Upper lobe of left lung (tissue), 6 donors: ENCODE measurements around the gene BLCAP. TPM values are rescaled to one million over a fixed set of nuclear protein-coding genes. Genes with fewer than 3 reads are reported as not detected.
A peak's percentile ranks its signal among the peaks of the same experiment; 100 is the strongest.
"Not testable (repeated sequence)": the region's sequence is repeated elsewhere in the genome, so short reads cannot be mapped to it uniquely, and the experiment has no call there.

Experiments used
- ATAC-seq, 2 donors: fragments of 200-7000 bp; cut with Tn5 transposase; one replicate each; pipeline ENCODE4 v1.9.1; 2022; ENCODE audit warnings: mild to moderate bottlenecking in 2 of 2, moderate library complexity in 2 of 2; ENCODE audit not compliant: low FRiP score in 2 of 2
- DNase-seq, 2 donors: peaks; one replicate each; pipeline ENCODE4 v3.0.0-alpha.2; 2019 to 2020
- H3K27ac ChIP-seq, 4 donors: fragments of 200-600 bp; sonication (generic); one replicate each; pipeline ENCODE4 v1.5.1; 2016 to 2019
- H3K27me3 ChIP-seq, 4 donors: fragments of 200-600 bp; sonication (generic); one replicate each; pipeline ENCODE4 v1.5.1; 2017 to 2019
- H3K36me3 ChIP-seq, 4 donors: fragments of 200-600 bp; sonication (generic); one replicate each; pipeline ENCODE4 v1.5.1; 2016 to 2019
- H3K4me1 ChIP-seq, 4 donors: fragments of 200-600 bp; sonication (generic); one replicate each; pipeline ENCODE4 v1.5.1; 2018 to 2019
- H3K4me3 ChIP-seq, 4 donors: fragments of 200-600 bp; sonication (generic); one replicate each; pipeline ENCODE4 v1.5.1; 2017 to 2019; ENCODE audit warnings: mild to moderate bottlenecking in 2 of 4, moderate library complexity in 1 of 4
- H3K9me3 ChIP-seq, 4 donors: fragments of 200-600 bp; sonication (generic); one replicate each; pipeline ENCODE4 v1.5.1; 2018 to 2019
- CTCF ChIP-seq, 6 experiments: fragments of 450-650 bp in 4 of 6; fragments of 200-600 bp in 2 of 6; sonication (generic) in 2 of 6; IDR thresholded peaks; one replicate each; pipeline ENCODE4 v1.5.1; 2016 to 2019; ENCODE audit warnings: antibody characterized with exemption in 6 of 6
- EP300 ChIP-seq, 4 donors: sonication (generic); formaldehyde crosslinking; IDR thresholded peaks; one replicate each; pipeline ENCODE4 v1.5.1; 2017; ENCODE audit warnings: antibody characterized with exemption in 4 of 4, control low read depth in 2 of 4
- POLR2A ChIP-seq, 4 donors: fragments of 450-650 bp; IDR thresholded peaks; one replicate each; pipeline ENCODE4 v1.5.1; 2016 to 2017; ENCODE audit warnings: antibody characterized with exemption in 4 of 4, mild to moderate bottlenecking in 2 of 4
- POLR2AphosphoS5 ChIP-seq, 2 donors: sonication (generic); formaldehyde crosslinking; IDR thresholded peaks; one replicate each; pipeline ENCODE4 v1.5.1; 2017; ENCODE audit warnings: antibody characterized with exemption in 2 of 2
- WGBS, 2 donors: methylation state at CpG; one replicate each; pipeline ENCODE4 v1.1.5; 2017 to 2018; 5-methylcytosine and 5-hydroxymethylcytosine counted together
- total RNA-seq, 6 donors: library from RNA; depleted of rRNA in 4 of 6; stranded (reverse); fragments of >200 nt in 4 of 6; gene quantifications; one replicate each; pipeline versions ENCODE4 v1.1.0 to v1.2.1, GENCODE V29; 2016 to 2021
- donor health status: DM: no; HTN: no; CAD: no; lungs with moderate emphysema.
- donor health status: DM: no; HTN: yes; CAD: no; lungs with severe emphysema.

Gene BLCAP
- total RNA-seq, 6 donors from 2014 or later: 53.4 to 79.6 (median 66.6) TPM

- DNase-seq (no peak), ATAC-seq (no peak)
- Histone ChIP-seq H3K27ac (no peak overlapping the region), H3K4me1 (no peaks in the 10 kb centered on the region), H3K4me3 (no peak overlapping the region), H3K27me3 (no peaks in the 10 kb centered on the region), H3K9me3 (no peaks in the 10 kb centered on the region), H3K36me3 (peaks cover 0 to 6% (median 0%) of the 10 kb centered on the region in 4 donors)
- TF ChIP-seq EP300 (IDR thresholded peaks at IDR 0.05) (no peak), POLR2A (IDR thresholded peaks at IDR 0.05) (no peak), CTCF (IDR thresholded peaks at IDR 0.05) (no peak), POLR2AphosphoS5 (IDR thresholded peaks at IDR 0.05) (no peak)
- WGBS, 2 donors: 71 to 75% methylated on average over 2 of the region's 2 CpGs
These were observed 34.7 kb downstream of the BLCAP start for GRCh38 chr20:37492945-37493344.

GRCh38 chr20:37492096-37492625, 35.5 kb downstream of the BLCAP start:
- no peak for TF ChIP-seq POLR2AphosphoS5 (IDR thresholded peaks at IDR 0.05)
- TF ChIP-seq CTCF (IDR thresholded peaks at IDR 0.05): no peak
- TF ChIP-seq POLR2A (IDR thresholded peaks at IDR 0.05): no peak
- no peak for TF ChIP-seq EP300 (IDR thresholded peaks at IDR 0.05)
- WGBS, 2 donors: 93% methylated on average over 6 of the region's 6 CpGs
- ATAC-seq (no peak), DNase-seq (no peak)
- H3K27me3 ChIP-seq: no peaks in the 10 kb centered on the region
- H3K9me3 ChIP-seq: no peaks in the 10 kb centered on the region
- H3K4me1 ChIP-seq: no peaks in the 10 kb centered on the region
- H3K36me3 ChIP-seq: peaks cover 0 to 6% (median 0%) of the 10 kb centered on the region in 4 donors
- H3K27ac ChIP-seq: no peak overlapping the region
- no peak overlapping the region for H3K4me3 ChIP-seq

GRCh38 chr20:37490663-37491350, 36.9 kb downstream of the BLCAP start:
- Histone ChIP-seq H3K36me3 (peaks cover 0 to 6% (median 0%) of the 10 kb centered on the region in 4 donors), H3K4me1 (no peaks in the 10 kb centered on the region), H3K27ac (no peak overlapping the region), H3K27me3 (no peaks in the 10 kb centered on the region), H3K9me3 (no peaks in the 10 kb centered on the region), H3K4me3 (no peak overlapping the region)
- DNase-seq: no peak
- TF ChIP-seq EP300 (IDR thresholded peaks at IDR 0.05) (no peak), POLR2AphosphoS5 (IDR thresholded peaks at IDR 0.05) (no peak), POLR2A (IDR thresholded peaks at IDR 0.05) (no peak), CTCF (IDR thresholded peaks at IDR 0.05) (no peak)
- no peak for ATAC-seq
- WGBS, 2 donors: 80 to 90% methylated on average over 7 of the region's 7 CpGs

GRCh38 chr20:37486209-37486608, 41.5 kb downstream of the BLCAP start:
- not testable (repeated sequence) for ATAC-seq, H3K27ac ChIP-seq, H3K4me1 ChIP-seq, H3K27me3 ChIP-seq, H3K4me3 ChIP-seq, DNase-seq, H3K36me3 ChIP-seq, H3K9me3 ChIP-seq
- 89 to 100% methylated on average over 1 of the region's 1 CpG for WGBS, 2 donors

- H3K4me3 ChIP-seq: no peak overlapping the region
- H3K9me3 ChIP-seq: no peaks in the 10 kb centered on the region
- no peak for DNase-seq
- no peaks in the 10 kb centered on the region for H3K36me3 ChIP-seq
- WGBS, 2 donors: 64 to 71% methylated on average over 3 of the region's 3 CpGs
- TF ChIP-seq POLR2AphosphoS5 (IDR thresholded peaks at IDR 0.05): no peak
- TF ChIP-seq POLR2A (IDR thresholded peaks at IDR 0.05): no peak
- TF ChIP-seq CTCF (IDR thresholded peaks at IDR 0.05): no peak
- no peak for TF ChIP-seq EP300 (IDR thresholded peaks at IDR 0.05)
- H3K27ac ChIP-seq: no peak overlapping the region
- H3K27me3 ChIP-seq: no peaks in the 10 kb centered on the region
- peak in 1 of 2 donors; percentile 57 for ATAC-seq
- no peaks in the 10 kb centered on the region for H3K4me1 ChIP-seq
These were observed 43.3 kb downstream of the BLCAP start for GRCh38 chr20:37484331-37484730.
